ENCODE results near the gene OR13J1. TPM values are rescaled to one million over a fixed set of nuclear protein-coding genes. Genes with fewer than 3 reads are reported as not detected.
"Not testable (repeated sequence)": the region's sequence is repeated elsewhere in the genome, so short reads cannot be mapped to it uniquely, and the experiment has no call there.

OR13J1 gene
- polyA plus RNA-seq, 1 donor, result 0.21 TPM

DNA sequence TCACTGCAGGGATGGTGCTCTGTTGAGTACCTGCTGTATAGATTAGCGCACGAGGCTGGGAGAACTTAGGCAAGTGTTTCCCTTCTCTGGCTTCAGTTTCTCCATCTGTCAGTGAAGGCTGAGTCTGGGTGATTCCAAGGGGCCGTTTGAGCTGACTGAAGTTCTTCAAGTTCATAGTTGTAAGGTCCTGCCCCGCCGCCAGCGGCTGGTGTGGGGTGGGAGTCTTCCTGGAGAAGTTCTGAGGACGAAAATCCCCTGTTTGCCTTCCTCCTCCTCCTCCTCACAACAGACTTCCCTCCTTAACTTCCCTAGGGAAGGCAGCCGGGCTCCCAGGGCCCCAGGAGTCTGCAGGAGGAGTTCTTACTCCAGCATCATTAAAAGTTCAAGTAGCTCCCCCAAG, 34.1 kb upstream of the OR13J1 start:
- Histone ChIP-seq H3K27me3 (ENCODE audit: control insufficient read depth, insufficient read depth, low read length) (no peaks in the 10 kb centered on the region), H3K27ac (ENCODE audit: low read length) (no peak overlapping the region), H3K36me3 (ENCODE audit: control insufficient read depth, insufficient read depth, low read length) (no peaks in the 10 kb centered on the region), H3K4me3 (ENCODE audit: low read length) (no peak overlapping the region), H3K9me3 (ENCODE audit: control insufficient read depth, low read depth, low read length) (no peaks in the 10 kb centered on the region), H3K4me1 (ENCODE audit: control insufficient read depth, insufficient read depth, low read length) (peaks cover 50% of the 10 kb centered on the region)
- no CpG with 5 or more reads among the region's 8 CpGs for WGBS (ENCODE audit: insufficient coverage, low lambda C conversion rate)
- DNase-seq, result no peak

DNA sequence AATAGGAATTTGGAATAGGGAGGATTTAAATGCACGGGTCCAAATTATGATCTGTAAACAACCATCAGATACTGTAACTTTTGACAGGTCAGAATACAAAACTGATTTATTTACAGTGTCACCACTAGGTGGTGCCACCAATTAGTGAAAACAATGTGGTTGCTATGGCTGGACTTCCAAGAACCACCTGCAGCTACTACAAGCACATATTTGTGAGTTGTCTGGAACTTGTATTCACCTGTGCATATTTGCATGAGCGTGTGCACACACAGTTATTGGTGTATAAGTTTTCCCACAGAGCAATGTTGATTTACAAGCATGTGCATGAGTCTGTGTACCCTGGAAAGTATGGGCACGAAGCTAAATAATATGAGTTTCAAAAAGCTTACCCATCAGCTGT, 32.8 kb upstream of the OR13J1 start:
- no peaks in the 10 kb centered on the region for H3K27me3 ChIP-seq (ENCODE audit: control insufficient read depth, insufficient read depth, low read length)
- peaks cover 37% of the 10 kb centered on the region for H3K4me1 ChIP-seq (ENCODE audit: control insufficient read depth, insufficient read depth, low read length)
- H3K4me3 ChIP-seq (ENCODE audit: low read length), result no peak overlapping the region
- H3K27ac ChIP-seq (ENCODE audit: low read length), result no peak overlapping the region
- H3K9me3 ChIP-seq (ENCODE audit: control insufficient read depth, low read depth, low read length), result no peaks in the 10 kb centered on the region
- H3K36me3 ChIP-seq (ENCODE audit: control insufficient read depth, insufficient read depth, low read length), result no peaks in the 10 kb centered on the region
- peak; percentile 43 to 65 for DNase-seq
- WGBS (ENCODE audit: insufficient coverage, low lambda C conversion rate), result 0% methylated on average over 2 of the region's 3 CpGs

DNA sequence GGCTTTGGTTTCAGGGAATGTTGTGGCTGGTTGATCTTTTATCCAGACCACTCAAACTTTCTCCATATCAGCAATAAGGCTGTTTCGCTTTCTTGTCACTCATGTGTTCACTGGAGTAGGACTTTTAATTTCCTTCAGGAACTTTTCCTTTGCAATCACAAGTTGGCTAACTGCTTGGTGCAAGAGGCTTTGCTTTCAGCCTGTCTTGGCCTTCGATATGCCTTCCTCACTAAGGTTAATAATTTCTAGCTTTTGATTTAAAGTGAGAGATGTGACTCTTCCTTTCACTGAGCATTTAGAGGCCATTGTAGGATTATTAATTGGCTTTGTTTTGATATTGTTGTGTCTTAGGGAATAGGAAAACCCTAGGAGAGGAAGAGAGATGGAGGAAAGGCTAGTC, 28.8 kb upstream of the OR13J1 start:
- Histone ChIP-seq H3K4me1 (ENCODE audit: control insufficient read depth, insufficient read depth, low read length) (no peaks in the 10 kb centered on the region), H3K27ac (ENCODE audit: low read length) (no peak overlapping the region), H3K27me3 (ENCODE audit: control insufficient read depth, insufficient read depth, low read length) (peaks cover 4% of the 10 kb centered on the region), H3K4me3 (ENCODE audit: low read length) (no peak overlapping the region), H3K9me3 (ENCODE audit: control insufficient read depth, low read depth, low read length) (no peaks in the 10 kb centered on the region), H3K36me3 (ENCODE audit: control insufficient read depth, insufficient read depth, low read length) (no peaks in the 10 kb centered on the region)
- 25% methylated on average over 1 of the region's 2 CpGs for WGBS (ENCODE audit: insufficient coverage, low lambda C conversion rate)
- DNase-seq, result no peak

DNA sequence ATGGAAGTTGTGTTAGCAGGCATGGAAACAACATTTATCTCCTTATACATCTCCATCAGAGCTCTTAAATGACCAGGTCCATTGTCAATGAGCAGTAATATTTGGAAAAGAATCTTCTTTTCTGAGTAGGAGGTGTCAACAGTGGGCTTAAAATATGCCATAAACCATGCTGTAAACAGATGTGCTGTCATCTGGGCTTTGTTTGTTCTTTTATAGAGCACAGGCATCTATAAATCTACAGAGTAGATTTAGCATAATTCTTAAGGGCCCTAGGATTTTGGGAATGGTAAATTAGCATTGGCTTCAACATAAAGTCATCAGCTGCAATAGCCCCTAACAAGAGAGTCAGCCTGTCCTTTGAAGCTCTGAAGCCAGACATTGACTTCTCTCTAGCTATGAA, 28.1 kb upstream of the OR13J1 start:
- DNase-seq, result no peak
- no peak overlapping the region for H3K27ac ChIP-seq (ENCODE audit: low read length)
- H3K4me3 ChIP-seq (ENCODE audit: low read length), result no peak overlapping the region
- peaks cover 7% of the 10 kb centered on the region for H3K27me3 ChIP-seq (ENCODE audit: control insufficient read depth, insufficient read depth, low read length)
- H3K4me1 ChIP-seq (ENCODE audit: control insufficient read depth, insufficient read depth, low read length), result no peaks in the 10 kb centered on the region
- no peaks in the 10 kb centered on the region for H3K36me3 ChIP-seq (ENCODE audit: control insufficient read depth, insufficient read depth, low read length)
- H3K9me3 ChIP-seq (ENCODE audit: control insufficient read depth, low read depth, low read length), result no peaks in the 10 kb centered on the region

DNA sequence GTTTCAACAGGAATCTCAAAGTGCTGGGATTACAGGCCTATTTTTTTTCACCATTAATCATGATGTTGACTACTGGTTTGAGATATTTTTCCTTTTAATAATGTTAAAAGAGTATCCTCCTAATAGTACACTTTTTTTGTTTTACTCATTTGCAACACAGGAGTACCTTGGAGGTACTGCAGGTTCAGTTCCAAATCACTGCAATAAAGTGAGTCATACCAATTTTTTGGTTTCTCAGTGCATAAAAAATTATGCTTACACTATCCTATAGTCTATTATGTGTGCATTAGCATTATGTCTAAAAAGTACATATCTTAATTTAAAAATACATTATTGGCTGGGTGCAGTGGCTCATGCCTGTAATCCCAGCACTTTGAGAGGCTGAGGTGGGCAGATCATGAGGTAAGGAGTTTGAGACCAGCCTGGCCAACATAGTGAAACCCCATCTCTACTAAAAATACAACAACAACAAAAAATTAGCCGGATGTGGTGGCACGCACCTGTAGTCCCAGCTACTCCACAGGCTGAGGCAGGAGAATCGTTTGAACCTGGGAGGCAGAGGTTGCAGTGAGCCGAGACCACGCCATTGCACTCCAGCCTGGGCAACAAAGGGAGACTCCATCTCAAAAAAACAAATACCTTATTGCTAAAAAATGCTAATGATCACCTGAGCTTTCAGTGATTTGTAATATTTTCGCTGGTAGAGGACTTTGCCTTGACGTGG, 27.3 kb upstream of the OR13J1 start:
- H3K36me3 ChIP-seq (ENCODE audit: control insufficient read depth, insufficient read depth, low read length); H3K4me1 ChIP-seq (ENCODE audit: control insufficient read depth, insufficient read depth, low read length); DNase-seq; H3K27me3 ChIP-seq (ENCODE audit: control insufficient read depth, insufficient read depth, low read length); H3K9me3 ChIP-seq (ENCODE audit: control insufficient read depth, low read depth, low read length); H3K27ac ChIP-seq (ENCODE audit: low read length); H3K4me3 ChIP-seq (ENCODE audit: low read length): not testable (repeated sequence)
- WGBS (ENCODE audit: insufficient coverage, low lambda C conversion rate), result 80% methylated on average over 1 of the region's 7 CpGs

DNA sequence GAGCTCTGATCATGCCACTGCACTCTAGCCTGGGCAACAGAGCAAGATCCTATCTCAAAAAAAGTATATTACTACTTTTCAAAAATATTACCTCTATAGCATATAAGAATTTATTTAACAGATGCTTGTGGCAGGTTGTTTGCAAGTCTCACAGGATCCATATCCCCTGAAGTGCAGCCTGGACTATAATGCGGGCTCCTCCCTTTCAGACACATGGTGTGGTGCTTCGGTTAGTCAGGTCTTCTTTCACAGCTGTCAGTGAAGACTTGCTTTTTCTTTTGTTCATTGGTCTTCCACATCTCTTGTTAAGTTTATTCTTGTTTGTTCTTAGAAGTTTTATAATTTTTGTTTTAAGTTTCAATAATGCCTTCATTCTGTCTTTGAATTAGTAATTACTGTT, 26.4 kb upstream of the OR13J1 start:
- WGBS (ENCODE audit: insufficient coverage, low lambda C conversion rate), result 100% methylated on average over 1 of the region's 2 CpGs
- H3K4me1 ChIP-seq (ENCODE audit: control insufficient read depth, insufficient read depth, low read length), result no peaks in the 10 kb centered on the region
- no peaks in the 10 kb centered on the region for H3K36me3 ChIP-seq (ENCODE audit: control insufficient read depth, insufficient read depth, low read length)
- no peak overlapping the region for H3K4me3 ChIP-seq (ENCODE audit: low read length)
- no peaks in the 10 kb centered on the region for H3K9me3 ChIP-seq (ENCODE audit: control insufficient read depth, low read depth, low read length)
- H3K27ac ChIP-seq (ENCODE audit: low read length), result no peak overlapping the region
- peaks cover 12% of the 10 kb centered on the region for H3K27me3 ChIP-seq (ENCODE audit: control insufficient read depth, insufficient read depth, low read length)
- DNase-seq, result no peak

DNA sequence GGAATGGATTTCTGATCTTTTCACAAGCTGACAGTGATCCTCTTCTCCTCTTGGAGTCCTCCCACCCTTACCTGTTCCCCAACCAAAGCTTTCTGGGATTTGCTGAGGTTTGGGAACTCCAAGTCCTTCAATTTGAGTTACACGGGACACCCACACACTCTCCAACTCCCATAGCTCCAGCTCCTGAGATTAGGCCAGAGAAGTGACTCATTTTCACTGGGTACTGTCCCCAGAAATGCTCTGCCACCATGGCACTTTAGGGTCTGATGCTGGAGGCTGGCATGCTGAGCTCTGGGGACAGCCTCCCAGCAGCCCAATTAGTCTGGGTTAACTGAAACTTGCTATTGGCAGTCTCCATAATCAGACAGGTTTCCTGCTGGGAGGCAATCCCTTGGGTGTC, 21.9 kb upstream of the OR13J1 start:
- WGBS (ENCODE audit: insufficient coverage, low lambda C conversion rate), result no CpG with 5 or more reads among the region's 1 CpG
- Histone ChIP-seq H3K4me1 (ENCODE audit: control insufficient read depth, insufficient read depth, low read length) (no peaks in the 10 kb centered on the region), H3K36me3 (ENCODE audit: control insufficient read depth, insufficient read depth, low read length) (no peaks in the 10 kb centered on the region), H3K4me3 (ENCODE audit: low read length) (no peak overlapping the region), H3K9me3 (ENCODE audit: control insufficient read depth, low read depth, low read length) (no peaks in the 10 kb centered on the region), H3K27ac (ENCODE audit: low read length) (no peak overlapping the region), H3K27me3 (ENCODE audit: control insufficient read depth, insufficient read depth, low read length) (peaks cover 12% of the 10 kb centered on the region)
- no peak for DNase-seq

DNA sequence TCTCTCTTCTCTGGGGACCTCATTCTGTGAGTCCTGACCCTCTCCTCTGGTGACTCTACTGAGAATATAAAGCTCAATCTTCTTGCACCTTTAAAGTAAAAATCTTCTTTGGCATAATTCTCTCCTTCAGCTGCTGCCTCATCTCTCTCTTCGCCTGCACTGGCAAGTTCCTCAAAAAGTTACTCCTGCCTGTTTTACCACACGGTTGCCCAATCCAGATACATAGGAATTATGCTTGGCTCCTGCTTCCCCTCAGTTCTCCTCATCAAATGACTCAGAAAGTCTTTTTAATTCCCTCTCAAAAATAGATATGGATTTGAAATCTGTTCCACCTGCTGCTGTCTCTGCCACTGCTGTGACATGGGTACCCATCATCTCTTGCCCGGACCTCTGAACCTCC, 21.4 kb upstream of the OR13J1 start:
- no CpG with 5 or more reads among the region's 3 CpGs for WGBS (ENCODE audit: insufficient coverage, low lambda C conversion rate)
- H3K27ac ChIP-seq (ENCODE audit: low read length), result no peak overlapping the region
- no peak for DNase-seq
- no peaks in the 10 kb centered on the region for H3K9me3 ChIP-seq (ENCODE audit: control insufficient read depth, low read depth, low read length)
- H3K4me1 ChIP-seq (ENCODE audit: control insufficient read depth, insufficient read depth, low read length), result no peaks in the 10 kb centered on the region
- H3K36me3 ChIP-seq (ENCODE audit: control insufficient read depth, insufficient read depth, low read length), result no peaks in the 10 kb centered on the region
- H3K4me3 ChIP-seq (ENCODE audit: low read length), result no peak overlapping the region
- H3K27me3 ChIP-seq (ENCODE audit: control insufficient read depth, insufficient read depth, low read length), result peaks cover 12% of the 10 kb centered on the region

DNA sequence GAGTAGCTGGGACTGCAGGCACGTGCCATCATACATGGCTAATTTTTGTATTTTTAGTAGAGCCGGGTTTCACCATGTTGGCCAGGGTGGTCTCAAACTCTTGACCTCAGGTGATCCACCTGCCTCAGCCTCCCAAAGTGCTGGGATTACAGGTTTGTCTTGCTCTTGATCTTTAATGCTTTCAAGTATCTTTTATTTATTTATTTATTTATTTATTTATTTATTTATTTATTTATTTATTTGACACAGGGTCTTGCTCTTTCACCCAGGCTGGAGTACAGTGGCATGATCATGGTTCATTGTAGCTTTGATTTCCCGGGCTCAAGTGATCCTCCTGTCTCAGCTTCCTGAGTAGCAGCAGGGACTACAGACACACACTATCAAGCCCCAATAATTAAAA, 14.7 kb upstream of the OR13J1 start:
- H3K9me3 ChIP-seq (ENCODE audit: control insufficient read depth, low read depth, low read length); H3K27me3 ChIP-seq (ENCODE audit: control insufficient read depth, insufficient read depth, low read length); H3K4me1 ChIP-seq (ENCODE audit: control insufficient read depth, insufficient read depth, low read length); DNase-seq; H3K27ac ChIP-seq (ENCODE audit: low read length); H3K4me3 ChIP-seq (ENCODE audit: low read length); H3K36me3 ChIP-seq (ENCODE audit: control insufficient read depth, insufficient read depth, low read length): not testable (repeated sequence)
- WGBS (ENCODE audit: insufficient coverage, low lambda C conversion rate), result 67% methylated on average over 1 of the region's 3 CpGs

DNA sequence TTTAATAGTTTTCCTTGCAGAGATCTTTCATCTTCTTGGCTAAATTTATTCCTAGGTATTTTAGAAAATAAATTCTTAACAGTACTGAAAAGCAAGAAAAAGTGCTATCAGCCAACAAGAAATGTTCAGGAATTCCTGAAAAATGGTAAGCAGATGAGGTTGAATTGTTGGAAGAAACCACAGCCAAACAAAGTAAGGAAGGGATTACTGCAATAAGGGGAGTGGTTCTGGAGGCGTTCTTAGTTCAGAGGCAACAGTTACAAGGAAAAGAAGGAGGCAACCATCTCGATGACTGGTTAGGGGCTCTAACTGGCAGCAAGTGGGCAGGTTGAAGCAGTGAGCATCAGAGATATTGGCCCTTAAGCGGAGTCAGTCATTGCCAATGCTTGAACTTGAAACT, 12.8 kb upstream of the OR13J1 start:
- H3K27ac ChIP-seq (ENCODE audit: low read length), result no peak overlapping the region
- WGBS (ENCODE audit: insufficient coverage, low lambda C conversion rate), result no CpG with 5 or more reads among the region's 3 CpGs
- H3K4me3 ChIP-seq (ENCODE audit: low read length), result no peak overlapping the region
- H3K36me3 ChIP-seq (ENCODE audit: control insufficient read depth, insufficient read depth, low read length), result no peaks in the 10 kb centered on the region
- no peaks in the 10 kb centered on the region for H3K4me1 ChIP-seq (ENCODE audit: control insufficient read depth, insufficient read depth, low read length)
- no peaks in the 10 kb centered on the region for H3K9me3 ChIP-seq (ENCODE audit: control insufficient read depth, low read depth, low read length)
- DNase-seq, result no peak
- H3K27me3 ChIP-seq (ENCODE audit: control insufficient read depth, insufficient read depth, low read length), result no peaks in the 10 kb centered on the region

DNA sequence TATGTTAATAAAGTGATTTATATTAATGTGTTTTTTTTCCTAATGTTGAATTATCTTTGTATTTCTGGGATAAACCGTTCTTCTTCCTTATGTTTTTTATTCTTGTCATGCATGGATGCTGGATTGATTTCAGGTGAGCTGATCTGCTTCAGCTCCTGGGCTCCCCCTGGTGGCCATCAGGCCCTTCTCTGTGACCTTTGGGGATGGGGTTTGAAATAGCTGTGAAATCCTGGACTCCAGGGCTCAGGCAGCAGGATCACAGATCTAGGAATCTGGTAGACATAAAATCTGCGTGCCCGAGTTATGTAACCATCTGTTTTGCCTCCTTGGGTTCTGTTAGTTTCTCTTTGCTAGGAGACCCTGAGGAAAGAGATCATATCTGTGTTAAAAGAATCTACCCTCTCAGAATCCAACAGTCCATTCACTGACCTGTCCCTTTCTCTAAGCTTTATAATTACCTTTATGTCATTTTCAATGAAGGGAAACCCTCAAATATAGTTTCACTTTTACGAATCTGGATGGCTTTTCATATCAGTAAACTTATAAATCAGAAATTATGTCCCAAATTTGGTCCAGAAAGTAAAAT, 12.2 kb upstream of the OR13J1 start:
- Histone ChIP-seq H3K36me3 (ENCODE audit: control insufficient read depth, insufficient read depth, low read length) (no peaks in the 10 kb centered on the region), H3K27me3 (ENCODE audit: control insufficient read depth, insufficient read depth, low read length) (no peaks in the 10 kb centered on the region), H3K9me3 (ENCODE audit: control insufficient read depth, low read depth, low read length) (no peaks in the 10 kb centered on the region), H3K4me1 (ENCODE audit: control insufficient read depth, insufficient read depth, low read length) (no peaks in the 10 kb centered on the region), H3K4me3 (ENCODE audit: low read length) (no peak overlapping the region), H3K27ac (ENCODE audit: low read length) (no peak overlapping the region)
- peak; percentile 67 to 69 for DNase-seq
- WGBS (ENCODE audit: insufficient coverage, low lambda C conversion rate), result 14% methylated on average over 1 of the region's 4 CpGs
